ENCODE data around the gene HERPUD2.
"Not testable (repeated sequence)": the region's sequence is repeated elsewhere in the genome, so short reads cannot be mapped to it uniquely, and the experiment has no call there.

The HERPUD2 gene

DNA sequence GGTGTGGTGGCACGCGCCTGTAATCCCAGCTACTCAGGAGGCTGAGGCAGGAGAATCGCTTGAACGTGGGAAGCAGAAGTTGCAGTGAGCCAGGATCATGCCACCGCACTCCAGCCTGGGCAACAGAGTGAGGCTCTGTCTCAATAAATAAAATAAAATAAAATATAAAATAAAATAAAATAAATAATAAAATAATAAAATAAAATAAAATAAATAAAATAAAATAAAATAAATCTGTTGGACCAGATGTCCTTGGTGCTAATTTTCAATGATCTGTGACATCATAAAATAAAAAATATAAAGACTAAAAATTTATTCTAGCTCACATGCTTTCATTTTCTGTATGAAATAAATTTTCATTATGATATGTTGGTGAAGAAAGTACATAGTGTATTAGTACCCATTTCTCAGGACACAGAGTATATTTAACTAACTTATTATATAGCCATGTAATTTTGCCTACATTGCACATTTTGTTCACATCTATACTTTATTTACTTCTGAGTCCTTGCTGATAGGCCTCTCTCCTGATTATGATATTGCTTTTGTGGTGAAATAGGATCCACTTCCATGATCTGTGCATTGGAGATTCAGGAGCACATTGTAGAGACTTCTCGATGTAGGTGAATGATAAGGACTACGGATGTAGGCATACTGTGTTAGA lies 17.8 kb upstream of the HERPUD2 start:
- DNase-seq = no peak

DNA sequence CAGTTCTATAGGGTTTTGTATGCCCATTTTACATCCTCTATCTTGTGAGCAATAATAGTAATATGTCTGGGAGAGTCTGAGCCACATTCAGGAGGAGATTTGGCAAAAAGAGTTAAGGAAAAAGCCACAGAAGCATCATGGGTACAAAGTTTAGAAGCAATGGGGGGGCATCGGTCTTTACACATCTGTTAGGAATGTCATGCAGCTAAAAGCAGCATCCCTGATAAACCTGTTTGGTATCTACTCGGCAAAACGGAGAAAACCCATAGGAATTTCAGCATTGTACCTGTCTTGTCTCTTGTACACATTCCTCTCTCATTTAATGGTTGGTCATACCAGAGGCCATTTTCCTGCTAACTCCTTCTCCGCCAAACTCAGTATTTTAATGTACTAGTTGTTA lies 12.5 kb upstream of the HERPUD2 start:
- DNase-seq = no peak

DNA sequence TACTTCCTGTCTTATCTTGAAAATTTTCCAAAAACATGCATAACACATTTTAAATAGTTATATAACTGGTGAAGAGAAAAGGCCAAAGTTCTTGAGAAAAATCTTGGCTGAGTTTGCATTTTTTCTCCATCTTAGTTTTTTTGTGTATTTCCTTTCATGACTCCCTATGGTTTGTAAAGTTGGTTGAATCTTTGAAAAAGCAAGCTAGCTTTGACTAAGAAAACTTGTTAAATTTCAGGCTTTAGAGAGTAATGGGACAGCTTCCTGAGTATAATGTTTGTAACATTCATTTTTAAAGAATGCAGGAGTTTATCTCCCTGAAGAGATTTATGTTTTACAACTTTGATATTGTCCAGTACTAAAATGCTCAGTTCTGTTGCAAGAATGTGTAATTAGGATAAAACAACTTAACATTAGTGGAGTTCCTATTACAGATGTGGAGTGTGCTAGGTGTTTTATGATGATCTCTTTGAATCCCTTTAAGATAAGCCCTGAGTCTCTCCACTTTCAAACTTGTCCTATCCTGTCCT lies 11.1 kb upstream of the HERPUD2 start:
- DNase-seq = no peak

DNA sequence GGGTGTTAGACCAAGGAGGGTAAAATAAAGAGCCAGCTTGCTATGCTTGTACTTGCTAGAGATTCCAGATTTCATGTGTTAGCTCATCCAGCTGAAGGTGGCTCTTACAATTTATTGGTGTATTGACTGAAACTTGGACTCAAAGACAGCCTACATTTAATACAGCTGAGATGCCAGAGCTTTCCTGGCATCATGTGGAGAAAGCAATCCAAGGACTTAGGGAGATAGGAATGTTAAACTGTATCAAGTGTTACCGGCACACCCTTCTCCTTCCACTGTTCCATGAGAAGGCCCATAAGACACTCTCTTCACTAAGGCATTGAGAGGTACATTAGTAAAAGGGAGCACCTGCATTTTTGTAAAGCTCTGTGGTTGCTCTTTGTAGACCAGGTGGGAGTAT lies 9.3 kb upstream of the HERPUD2 start:
- no peak for DNase-seq

DNA sequence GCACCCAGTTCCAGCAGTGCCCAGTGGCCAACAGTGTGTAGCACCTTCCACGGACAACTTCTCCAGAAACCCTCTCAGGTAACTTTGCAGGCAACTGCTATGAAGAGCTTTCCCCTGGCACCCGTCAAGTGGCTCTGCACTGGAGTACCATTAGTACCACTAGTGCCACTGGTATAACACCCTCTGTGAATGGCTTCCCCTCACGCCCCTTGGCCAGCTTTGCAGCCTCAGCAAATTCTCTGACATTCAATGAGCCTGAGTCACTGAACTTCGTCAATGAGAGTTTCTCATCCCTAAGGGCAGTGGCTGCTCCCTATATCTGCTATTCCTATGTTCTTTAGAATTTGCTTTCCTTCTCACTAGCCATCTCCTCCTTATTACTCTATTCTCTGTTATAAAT lies 7.6 kb upstream of the HERPUD2 start:
- no peak for DNase-seq

DNA sequence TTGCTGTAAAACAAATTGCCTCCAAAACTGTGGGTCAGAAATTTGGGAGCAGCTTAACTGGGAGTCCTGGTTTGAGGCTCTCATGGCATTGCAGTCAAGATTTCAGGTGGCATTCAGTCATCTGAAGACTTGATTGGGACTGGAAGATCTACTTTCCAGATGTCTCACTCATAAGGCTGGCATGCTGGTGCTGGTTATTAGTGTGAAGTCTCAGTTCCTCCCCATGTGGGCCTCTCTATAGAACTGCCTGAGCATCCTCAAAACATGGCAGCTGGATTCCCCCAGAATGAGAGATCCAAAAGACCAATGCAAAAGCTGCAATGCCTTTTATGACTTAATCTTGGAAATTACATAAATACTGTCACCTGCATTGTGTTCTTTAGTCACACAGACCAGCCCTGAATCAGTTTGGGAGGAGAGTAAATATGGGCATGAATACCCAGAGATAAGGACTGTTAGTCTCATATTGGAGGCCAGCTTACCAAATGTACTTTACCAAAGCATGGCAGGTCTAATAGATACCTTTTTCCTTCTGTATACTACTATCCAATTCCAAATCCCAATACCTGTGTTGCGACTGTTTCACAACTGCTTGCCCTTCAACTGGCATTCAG lies 6.5 kb upstream of the HERPUD2 start:
- DNase-seq = no peak

DNA sequence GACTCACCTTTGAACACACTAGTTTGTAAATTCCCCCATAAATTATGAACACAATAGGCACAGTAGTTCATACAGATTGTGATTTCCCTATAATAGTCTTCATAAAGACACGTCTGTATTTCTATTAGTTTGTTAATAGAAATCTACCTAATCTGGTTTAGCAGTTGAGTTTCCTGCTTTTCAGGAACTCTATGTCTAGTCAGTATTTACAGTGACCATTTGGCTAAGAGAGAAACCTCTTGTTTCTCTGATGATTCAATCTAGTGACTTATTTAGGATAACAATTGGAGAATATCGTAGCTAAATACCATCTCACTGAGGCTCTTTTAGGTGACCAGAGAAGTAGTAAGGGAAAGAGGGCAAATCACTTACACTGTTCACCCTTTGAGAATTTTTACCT lies 5.9 kb upstream of the HERPUD2 start:
- no peak for DNase-seq

DNA sequence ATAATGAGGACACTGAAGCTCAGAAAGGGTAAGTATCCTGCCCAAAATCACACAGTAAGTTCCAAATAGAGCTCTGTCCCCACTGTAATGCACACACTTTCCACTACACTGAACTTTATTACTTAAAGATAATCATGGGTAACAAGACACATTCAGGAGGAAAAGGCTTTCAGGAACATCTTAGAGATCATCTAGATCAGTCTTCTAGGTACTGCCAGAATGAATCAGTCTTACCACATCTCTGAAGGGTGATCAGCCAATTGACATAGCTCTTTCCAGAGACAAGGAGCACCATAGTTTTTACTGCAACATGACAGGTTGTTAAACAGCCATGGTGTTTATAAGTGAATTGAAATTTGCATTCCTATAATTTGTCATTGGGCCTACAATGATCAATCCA lies 5.4 kb upstream of the HERPUD2 start:
- DNase-seq = no peak

DNA sequence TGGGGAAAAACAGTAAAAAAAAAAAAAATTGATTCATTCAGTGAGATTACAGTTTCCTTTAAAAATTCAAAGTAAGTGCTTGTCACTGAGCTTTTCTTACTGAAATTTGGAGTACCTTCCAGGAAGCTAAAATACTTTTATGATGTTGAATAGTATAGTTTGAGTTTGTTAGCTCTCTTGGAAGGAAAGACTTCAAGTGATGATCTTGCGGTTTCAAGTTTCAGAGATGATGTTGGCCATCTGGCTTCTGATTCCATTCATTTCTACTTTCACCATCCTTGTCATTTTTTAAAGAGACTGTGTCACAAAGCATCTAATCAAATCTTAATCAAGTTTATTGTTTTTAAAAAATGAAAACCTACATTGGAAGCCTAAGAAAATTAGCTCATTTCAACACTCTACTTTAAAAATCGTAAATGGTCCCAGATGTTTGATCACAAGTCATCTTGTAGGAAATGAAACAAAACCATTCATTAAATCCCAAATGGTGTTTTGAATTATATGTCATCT lies 4.9 kb upstream of the HERPUD2 start:
- DNase-seq = no peak

DNA sequence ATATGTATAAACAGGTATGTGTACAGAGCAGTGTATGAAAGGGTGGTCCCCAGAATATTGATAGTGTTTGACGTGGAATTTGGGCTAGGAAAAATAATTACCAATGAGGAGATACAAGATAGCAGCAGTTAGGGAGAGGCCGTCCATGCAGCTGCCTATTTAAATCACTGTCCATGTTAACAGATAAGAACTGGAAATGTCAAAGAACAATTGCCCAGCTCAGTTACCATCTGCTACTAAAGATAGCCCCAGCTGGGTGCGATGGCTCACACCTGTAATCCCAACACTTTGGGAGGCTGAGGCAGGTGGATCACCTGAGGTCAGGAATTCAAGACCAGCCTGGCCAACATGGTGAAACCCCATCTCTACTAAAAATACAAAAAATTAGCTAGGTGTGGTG lies 3.4 kb upstream of the HERPUD2 start:
- not testable (repeated sequence) for DNase-seq

DNA sequence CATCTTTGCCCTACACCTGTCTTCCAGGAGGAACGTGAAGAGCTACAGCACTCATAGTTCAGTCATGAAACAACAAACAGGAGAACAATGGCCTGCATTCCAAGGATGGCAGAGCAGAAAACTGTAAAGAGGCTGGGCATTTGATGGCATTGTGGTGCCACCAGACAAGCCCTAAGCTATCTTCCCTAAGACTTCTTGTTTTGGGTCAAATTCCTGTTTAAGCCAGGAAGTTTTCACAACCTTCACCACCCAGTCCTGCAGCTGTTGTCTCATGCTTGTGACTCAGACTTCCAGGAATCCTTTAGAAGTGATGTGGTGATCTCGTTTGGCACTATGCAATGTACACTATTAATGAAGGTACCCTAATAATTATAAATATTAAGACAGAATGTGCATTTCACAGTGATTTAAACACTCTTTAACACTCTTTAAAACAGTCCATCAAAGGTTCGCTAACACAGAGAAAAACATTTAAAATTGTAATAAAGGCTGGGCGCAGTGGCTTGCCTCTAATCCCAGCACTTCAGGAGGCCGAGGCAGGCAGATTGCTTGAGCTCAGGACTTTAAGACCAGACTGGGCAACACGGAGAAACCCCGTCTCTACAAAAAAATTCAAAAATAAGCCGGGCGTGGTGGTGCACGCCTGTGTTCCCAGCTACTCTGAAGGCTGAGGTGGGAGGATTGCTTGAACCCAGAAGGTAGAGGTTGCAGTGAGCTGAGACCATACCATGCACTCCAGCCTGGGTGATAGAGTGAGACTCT lies 2.7 kb upstream of the HERPUD2 start:
- no peak for DNase-seq

DNA sequence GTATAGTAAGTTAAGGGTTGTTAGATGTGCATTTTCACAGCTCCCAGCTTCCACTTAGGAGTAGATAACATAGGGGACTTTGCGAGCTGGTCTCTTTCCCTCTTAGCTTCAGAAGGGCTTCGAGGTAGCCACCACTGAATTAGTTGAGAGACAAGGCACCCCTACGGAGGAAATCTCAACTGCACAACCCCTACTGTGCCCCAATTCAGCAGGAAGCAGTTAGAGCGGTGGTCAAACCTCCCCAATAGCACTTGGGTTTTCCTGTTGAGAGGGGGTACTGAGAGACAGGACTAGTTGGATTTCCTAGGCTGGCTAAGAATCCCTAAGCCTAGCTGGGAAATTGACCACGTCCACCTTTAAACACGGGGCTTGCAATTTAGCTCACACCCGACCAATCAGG lies 1.1 kb upstream of the HERPUD2 start:
- no peak for DNase-seq

DNA sequence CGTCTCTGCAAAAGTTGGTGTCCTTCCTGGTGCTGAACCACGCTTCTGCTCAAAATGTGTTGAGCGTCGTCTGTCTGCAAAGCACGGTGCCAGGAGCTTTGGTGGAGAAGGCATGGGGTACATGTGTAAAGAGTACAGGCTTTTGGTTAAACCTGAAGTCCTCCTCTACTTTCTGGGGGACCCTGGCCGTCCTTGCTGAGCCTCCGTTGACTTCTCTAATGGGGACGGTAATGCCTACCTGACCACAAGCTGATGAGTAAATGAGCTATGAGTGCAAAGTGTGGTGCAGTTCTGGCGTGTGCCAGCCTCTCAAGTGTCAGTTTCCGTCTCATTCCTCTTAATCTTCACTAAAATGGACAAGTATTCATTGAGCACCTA lies 527 bp upstream of the HERPUD2 start:
- DNase-seq = no peak

DNA sequence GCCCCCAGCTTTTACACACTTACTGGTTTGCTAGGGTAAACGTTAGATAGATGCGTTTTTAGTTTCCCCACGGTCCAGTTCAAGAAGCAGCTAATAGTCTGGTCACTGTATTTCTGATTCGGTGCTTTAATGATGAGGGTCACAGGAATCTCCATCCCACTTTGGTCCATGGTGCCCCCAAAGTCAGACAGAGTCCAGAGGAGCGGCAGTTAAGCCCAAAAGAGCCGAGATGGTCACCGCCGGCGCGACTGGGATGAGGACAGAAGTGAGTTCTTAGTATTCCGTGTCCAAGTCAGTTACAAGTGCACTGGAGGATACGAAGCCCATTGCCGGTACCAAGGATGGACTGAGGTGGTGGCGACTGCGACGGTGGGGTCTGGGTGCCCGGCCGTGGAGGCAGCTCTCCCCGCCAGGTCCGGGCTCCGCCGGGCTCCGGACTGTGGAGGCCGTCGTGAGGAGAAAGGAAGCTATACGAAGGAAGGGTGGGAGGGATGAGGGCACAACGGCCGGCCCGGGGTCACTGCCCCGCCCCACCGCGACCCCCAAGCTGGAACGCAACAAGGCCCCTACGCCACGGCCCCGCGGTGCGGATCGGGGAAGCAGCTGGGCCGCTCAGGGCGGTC lies 663 bp downstream of the HERPUD2 start:
- no peak for DNase-seq

DNA sequence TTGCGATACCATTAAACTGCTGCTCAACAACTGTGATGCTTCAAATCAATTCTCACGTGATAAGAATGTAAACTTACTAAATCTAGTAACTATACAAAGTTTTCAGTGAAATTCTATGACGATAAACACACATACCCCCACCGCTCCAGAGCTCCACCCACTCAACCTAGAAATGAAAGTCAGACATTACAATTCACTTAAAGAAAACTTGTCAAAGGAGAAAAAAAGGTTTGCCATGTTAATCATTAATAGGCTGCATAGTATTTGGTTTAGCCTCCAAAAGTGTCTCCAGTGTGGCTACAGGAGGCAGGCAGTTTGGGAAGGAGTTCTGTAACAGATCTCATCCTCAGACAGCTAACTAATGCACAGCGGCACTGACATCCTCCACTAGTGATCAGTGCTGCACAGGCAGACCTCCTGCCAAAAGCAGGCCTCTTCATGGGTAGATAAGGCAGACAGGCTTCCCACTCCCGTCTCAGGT lies 3.1 kb downstream of the HERPUD2 start:
- DNase-seq = no peak

DNA sequence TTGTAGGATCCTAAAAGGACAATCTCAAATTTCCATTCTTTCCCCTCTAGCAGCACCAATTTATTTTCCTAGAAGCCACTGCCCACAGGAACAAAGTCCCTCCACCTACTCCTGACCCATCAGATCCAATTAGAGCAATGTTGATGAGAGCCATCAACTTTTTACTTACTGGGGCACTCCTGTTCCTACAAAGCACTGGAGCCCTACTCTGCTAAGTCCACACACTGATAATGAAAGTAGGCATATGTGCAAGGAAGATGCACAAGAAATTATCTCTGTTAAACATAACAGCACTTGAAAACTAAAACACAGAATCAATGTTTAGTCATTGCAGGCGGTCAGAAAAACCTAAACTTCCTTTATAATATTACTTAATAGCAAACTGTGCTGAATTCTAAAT lies 3.6 kb downstream of the HERPUD2 start:
- no peak for DNase-seq

DNA sequence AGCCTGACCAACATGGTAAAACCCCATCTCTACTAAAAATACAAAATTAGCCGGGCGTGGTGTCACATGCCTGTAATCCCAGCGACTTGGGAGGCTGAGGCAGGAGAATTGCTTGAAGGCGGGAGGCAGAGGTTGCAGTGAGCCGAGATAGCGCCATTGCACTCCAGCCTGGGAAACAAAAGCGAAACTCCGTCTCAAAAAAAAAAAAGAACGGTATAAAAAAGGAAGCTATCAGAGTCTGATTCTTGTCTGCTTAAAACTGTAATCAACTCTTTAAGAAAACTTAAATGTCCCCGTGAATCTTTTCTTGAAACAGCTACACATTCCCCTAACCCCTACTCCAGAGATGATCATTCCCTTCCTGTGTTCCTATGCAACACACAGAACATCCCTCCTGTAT lies 4.3 kb downstream of the HERPUD2 start:
- DNase-seq = not testable (repeated sequence)

DNA sequence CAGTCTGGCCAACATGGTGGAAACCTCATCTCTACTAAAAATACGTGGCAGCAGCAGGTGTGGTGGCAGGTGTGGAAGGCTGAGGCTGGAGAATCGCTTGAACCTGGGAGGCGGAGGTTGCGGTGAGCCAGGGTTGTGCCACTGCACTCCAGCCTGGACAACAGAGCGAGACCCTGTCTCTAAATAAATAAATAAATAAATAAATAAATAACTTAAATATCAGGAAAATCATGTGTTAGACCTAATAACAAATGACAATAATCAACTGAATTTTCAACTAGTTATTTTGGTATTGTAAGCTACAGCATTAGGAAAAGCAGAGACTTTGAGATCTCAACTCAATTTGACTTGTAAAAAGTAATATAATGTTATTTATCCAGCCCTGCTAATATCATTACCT lies 9.2 kb downstream of the HERPUD2 start:
- no peak for DNase-seq

DNA sequence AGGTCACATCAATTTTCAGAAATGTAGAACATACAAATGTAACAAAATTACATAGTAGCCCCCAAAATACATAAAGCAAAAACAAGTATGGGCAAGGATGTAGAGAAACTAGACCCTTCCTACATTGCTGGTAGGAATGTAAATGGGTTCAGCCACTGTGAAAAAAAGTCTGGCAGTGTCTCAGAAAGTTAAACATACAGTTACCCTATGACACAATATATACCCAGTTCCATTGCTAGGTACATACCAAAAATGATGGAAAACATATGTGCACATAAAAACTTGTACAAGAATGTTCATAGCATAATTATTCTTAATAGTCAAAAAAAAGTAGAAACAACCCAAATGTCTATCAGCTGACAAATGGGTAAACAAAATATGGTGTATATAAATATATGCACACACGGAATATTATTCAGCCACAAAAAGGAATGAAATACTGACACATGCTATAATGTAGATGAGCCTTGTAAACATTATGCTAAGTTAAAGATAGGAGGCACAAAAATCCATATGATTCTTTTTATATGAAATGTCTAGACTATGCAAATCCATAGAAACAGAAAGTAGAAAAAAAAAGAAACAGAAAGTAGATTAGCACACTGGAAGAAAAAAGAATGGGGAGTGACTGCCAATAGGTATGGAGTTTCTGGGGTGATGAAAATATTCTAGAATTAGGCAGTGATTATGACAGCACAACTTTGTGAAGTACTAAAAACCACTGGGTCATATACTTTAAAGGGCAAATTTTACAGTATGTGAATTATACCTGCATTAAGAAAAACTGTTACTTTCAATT lies 13.5 kb downstream of the HERPUD2 start:
- no peak for DNase-seq

DNA sequence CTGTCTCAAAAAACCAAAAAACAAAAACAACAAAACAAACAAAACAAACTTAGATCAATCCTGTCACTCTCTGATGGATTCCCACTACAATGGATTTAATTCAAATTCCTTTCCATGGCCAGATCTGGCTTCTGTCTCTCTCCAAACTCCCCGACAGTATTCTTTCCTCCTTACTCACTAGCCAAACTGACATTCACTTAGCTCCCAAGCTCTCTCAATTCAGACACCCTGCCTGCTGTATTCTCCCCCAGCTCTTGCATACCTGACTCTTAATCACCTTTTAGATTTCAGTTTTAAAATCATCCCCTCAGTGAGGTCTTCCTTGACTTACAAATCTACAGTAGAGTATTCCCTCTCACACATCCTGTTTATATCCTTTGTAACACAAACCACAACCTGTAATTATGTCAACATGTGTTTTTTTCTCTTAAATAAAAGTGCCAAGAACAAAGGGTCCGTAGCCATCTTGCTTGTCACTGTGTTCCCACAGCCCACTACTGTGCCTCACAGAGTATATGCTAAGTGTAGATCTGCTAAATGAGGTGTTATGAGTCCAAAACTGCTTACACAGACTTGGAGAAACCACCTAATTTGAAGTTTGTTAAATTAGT lies 14.4 kb downstream of the HERPUD2 start:
- DNase-seq = no peak

DNA sequence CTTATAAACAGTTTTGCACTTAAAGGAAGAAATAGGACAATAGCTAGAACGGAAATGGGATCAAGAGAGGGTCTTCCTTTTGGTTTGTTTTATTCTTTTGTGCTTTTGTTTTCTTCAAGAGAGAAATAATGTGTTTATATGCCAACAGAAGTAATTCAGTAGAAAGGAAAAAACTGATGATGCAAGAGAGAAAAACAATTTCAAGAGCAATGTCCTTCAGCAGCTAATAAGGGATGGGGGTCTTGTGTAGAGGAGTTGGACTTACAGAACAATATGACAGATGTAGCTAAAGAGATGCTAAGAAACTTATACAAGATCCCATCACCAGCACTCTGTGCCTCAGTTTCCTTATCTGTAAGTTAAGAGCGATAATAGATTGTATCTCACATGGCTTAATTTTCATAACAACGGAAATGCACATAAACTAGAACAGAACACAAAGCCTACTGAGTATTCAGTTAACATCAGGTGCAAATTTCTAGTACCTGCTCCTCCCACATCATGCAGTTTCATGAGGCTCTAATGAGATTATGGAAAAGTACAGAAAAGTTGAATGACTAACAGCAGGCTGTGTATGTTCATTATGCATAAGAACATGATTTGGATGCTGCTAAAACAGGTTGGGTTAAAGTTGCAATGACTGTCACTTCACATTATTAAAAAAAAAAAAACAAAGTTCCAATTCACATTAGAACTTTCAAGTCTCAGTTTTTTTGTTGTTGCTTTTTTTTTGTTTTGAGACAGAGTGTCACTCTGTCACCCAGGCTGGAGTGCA lies 17.2 kb downstream of the HERPUD2 start:
- DNase-seq = no peak
